HepG2 (cell line): ENCODE measurements around the gene PDPK1. TPM values are rescaled to one million over a fixed set of nuclear protein-coding genes. Genes with fewer than 3 reads are reported as not detected.

Source experiments
- EHMT2 ChIP-seq: fragments of 200-600 bp; sonication (generic); IDR thresholded peaks from 2 replicates; pipeline ENCODE4 v1.7.0; 2017; ENCODE audit warnings: antibody characterized with exemption, low read depth, low read length, borderline replicate concordance
- MBNL3 ChIP-seq: fragments of 250-450 bp; sonication (Bioruptor Pico); conservative IDR thresholded peaks from 2 replicates; pipeline ENCODE4 v1.8.0; 2022; ENCODE audit warnings: mild to moderate bottlenecking, inconsistent platforms
- NCOA1 ChIP-seq: sonication (generic); formaldehyde crosslinking; IDR thresholded peaks from 2 replicates; pipeline ENCODE4 v1.9.0; 2021; ENCODE audit warnings: missing genetic modification reagents
- NCOR1 ChIP-seq: fragments of 200-600 bp; sonication (generic); IDR thresholded peaks from 2 replicates; pipeline ENCODE4 v1.7.0; 2017; ENCODE audit warnings: antibody characterized with exemption, low read length, borderline replicate concordance
- RBM22 ChIP-seq: fragments of 200-400 bp; formaldehyde crosslinking; optimal IDR thresholded peaks from 2 replicates; pipeline ENCODE3; 2017; ENCODE audit warnings: mild to moderate bottlenecking, low read length, moderate library complexity
- SMAD1 ChIP-seq: sonication (generic); formaldehyde crosslinking; IDR thresholded peaks from 2 replicates; pipeline ENCODE4 v1.4.0; 2020; ENCODE audit warnings: missing genetic modification reagents, low read depth, mild to moderate bottlenecking, borderline replicate concordance
- ZBTB21 ChIP-seq: sonication (generic); formaldehyde crosslinking; IDR thresholded peaks from 2 replicates; pipeline ENCODE4 v1.4.0; 2020; ENCODE audit warnings: missing genetic modification reagents
- ZNF34 ChIP-seq: sonication (generic); formaldehyde crosslinking; IDR thresholded peaks from 2 replicates; pipeline ENCODE4 v1.4.0; 2020; ENCODE audit warnings: mild to moderate bottlenecking, missing genetic modification reagents, borderline replicate concordance
- ZNF446 ChIP-seq: sonication (generic); formaldehyde crosslinking; IDR thresholded peaks from 2 replicates; pipeline ENCODE4 v1.5.0; 2020; ENCODE audit warnings: mild to moderate bottlenecking, missing genetic modification reagents
- ZNF552 ChIP-seq: sonication (generic); formaldehyde crosslinking; IDR thresholded peaks from 2 replicates; pipeline ENCODE4 v1.9.0; 2022; ENCODE audit warnings: missing genetic modification reagents, mild to moderate bottlenecking, borderline replicate concordance
- ZNF562 ChIP-seq: sonication (generic); formaldehyde crosslinking; IDR thresholded peaks from 2 replicates; pipeline ENCODE4 v1.8.0; 2022; ENCODE audit warnings: missing genetic modification reagents, borderline replicate concordance
- ZNF747 ChIP-seq: sonication (generic); formaldehyde crosslinking; IDR thresholded peaks from 2 replicates; pipeline ENCODE4 v1.8.1; 2023; ENCODE audit warnings: missing genetic modification reagents, mild to moderate bottlenecking, borderline replicate concordance
- ZNF891 ChIP-seq: sonication (generic); formaldehyde crosslinking; IDR thresholded peaks from 2 replicates; pipeline ENCODE4 v1.5.0; 2020; ENCODE audit warnings: mild to moderate bottlenecking, missing genetic modification reagents
- ZSCAN9 ChIP-seq: IDR thresholded peaks from 2 replicates; pipeline ENCODE4 v1.6.1; 2016; ENCODE audit warnings: borderline replicate concordance
- polyA plus RNA-seq, 8 experiments: library from polyadenylated mRNA; depleted of rRNA in 3 of 8; stranded (reverse) in 7 of 8; unstranded in 1 of 8; fragments of >200 nt; fragmentation: Illumina TruSeq in 4 of 8; extraction: Trizol in 4 of 8; gene quantifications; 2 replicates each; pipeline versions ENCODE4 v1.2.1 to v1.2.3, GENCODE V29; 2011 to 2016; ENCODE audit warnings: low read depth in 4 of 8, missing spikeins in 1 of 8, mixed read lengths in 1 of 8; ENCODE audit not compliant: insufficient read depth in 1 of 8
- total RNA-seq, 5 experiments: library from RNA; depleted of rRNA; stranded (reverse); fragments of >200 nt; fragmentation: Illumina TruSeq; extraction: Trizol; gene quantifications; 2 replicates each; pipeline ENCODE4 v1.2.3, GENCODE V29; 2016; ENCODE audit warnings: low read depth in 1 of 5
- TF ChIP-seq, protein P1 (sequence below): sonication (generic); formaldehyde crosslinking; IDR thresholded peaks from 2 replicates; pipeline ENCODE4 v1.4.0; 2020; ENCODE audit warnings: missing genetic modification reagents, borderline replicate concordance
- TF ChIP-seq, protein P2 (sequence below): sonication (generic); formaldehyde crosslinking; IDR thresholded peaks from 2 replicates; pipeline ENCODE4 v1.8.0; 2022; ENCODE audit warnings: missing genetic modification reagents, mild to moderate bottlenecking, inconsistent platforms, borderline replicate concordance
- TF ChIP-seq, protein P3 (sequence below): sonication (generic); formaldehyde crosslinking; IDR thresholded peaks from 2 replicates; pipeline ENCODE4 v1.5.0; 2020; ENCODE audit warnings: mild to moderate bottlenecking, missing genetic modification reagents
- TF ChIP-seq, protein P4 (sequence below): sonication (generic); formaldehyde crosslinking; IDR thresholded peaks from 2 replicates; pipeline ENCODE4 v1.4.0; 2020; ENCODE audit warnings: missing genetic modification reagents, mild to moderate bottlenecking, borderline replicate concordance

PDPK1 gene
- total and polyA plus RNA-seq, 2 of the 13 experiments (the other 11 are each of a cell fraction or from before 2014, with no cell fraction given) = 59.6 to 129 TPM

DNA sequence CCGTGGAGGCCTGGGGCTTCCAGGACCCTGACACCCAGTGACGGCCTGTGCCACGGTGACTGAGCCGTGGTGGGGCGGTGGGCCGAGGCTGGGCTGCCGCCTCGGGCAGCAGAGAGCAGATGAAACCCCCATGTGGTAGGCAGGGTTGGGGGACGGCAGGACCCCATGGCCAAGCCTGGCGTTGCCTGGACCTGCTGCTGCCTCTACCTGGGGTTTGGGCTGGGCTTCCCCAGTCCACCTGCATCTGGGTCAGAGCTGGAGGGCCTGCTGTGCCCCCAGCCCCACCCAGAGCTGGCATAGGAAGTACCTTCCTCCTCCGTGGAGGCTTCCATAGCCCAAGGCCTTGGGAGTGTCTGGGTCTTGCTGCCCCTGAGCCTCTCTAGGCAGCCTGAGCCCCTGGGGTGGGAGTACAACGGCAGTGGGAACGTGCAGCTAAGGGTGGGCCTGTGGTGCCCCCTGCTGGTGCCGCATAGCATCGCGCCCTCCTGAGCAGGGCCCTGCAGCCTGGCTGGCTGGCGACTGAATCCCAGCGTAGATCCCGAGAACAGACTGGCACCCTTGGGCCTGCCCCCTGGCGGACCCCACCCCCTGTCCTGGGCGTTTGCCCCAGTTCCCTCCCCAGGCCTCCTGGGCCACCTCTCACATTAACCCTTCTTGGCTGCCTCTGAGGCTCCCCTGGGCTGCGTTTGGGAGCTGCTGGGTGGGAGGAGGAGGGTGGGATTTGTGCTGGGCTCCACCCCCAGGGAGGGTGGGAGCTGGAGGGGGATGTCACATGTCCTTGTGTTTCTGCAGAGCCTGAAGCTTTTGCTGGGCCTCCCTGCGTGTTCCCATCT is 36.7 kb upstream of the PDPK1 start (continued):
- TF ChIP-seq, protein P1, sequence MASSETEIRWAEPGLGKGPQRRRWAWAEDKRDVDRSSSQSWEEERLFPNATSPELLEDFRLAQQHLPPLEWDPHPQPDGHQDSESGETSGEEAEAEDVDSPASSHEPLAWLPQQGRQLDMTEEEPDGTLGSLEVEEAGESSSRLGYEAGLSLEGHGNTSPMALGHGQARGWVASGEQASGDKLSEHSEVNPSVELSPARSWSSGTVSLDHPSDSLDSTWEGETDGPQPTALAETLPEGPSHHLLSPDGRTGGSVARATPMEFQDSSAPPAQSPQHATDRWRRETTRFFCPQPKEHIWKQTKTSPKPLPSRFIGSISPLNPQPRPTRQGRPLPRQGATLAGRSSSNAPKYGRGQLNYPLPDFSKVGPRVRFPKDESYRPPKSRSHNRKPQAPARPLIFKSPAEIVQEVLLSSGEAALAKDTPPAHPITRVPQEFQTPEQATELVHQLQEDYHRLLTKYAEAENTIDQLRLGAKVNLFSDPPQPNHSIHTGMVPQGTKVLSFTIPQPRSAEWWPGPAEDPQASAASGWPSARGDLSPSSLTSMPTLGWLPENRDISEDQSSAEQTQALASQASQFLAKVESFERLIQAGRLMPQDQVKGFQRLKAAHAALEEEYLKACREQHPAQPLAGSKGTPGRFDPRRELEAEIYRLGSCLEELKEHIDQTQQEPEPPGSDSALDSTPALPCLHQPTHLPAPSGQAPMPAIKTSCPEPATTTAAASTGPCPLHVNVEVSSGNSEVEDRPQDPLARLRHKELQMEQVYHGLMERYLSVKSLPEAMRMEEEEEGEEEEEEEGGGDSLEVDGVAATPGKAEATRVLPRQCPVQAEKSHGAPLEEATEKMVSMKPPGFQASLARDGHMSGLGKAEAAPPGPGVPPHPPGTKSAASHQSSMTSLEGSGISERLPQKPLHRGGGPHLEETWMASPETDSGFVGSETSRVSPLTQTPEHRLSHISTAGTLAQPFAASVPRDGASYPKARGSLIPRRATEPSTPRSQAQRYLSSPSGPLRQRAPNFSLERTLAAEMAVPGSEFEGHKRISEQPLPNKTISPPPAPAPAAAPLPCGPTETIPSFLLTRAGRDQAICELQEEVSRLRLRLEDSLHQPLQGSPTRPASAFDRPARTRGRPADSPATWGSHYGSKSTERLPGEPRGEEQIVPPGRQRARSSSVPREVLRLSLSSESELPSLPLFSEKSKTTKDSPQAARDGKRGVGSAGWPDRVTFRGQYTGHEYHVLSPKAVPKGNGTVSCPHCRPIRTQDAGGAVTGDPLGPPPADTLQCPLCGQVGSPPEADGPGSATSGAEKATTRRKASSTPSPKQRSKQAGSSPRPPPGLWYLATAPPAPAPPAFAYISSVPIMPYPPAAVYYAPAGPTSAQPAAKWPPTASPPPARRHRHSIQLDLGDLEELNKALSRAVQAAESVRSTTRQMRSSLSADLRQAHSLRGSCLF (CRISPR knock-in tag) = no peak
- TF ChIP-seq EHMT2 (no peak), ZNF891 (no peak), ZNF34 (CRISPR knock-in tag) (no peak), ZNF446 (CRISPR knock-in tag) (no peak), ZNF747 (CRISPR knock-in tag) (no peak), RBM22 (no peak), ZNF562 (no peak), NCOA1 (CRISPR knock-in tag) (0 out of 2 replicates have a peak, but pooled peaks have one; percentile 55), SMAD1 (CRISPR knock-in tag) (0 out of 2 replicates have a peak, but pooled peaks have one; percentile 6), NCOR1 (no peak), ZBTB21 (CRISPR knock-in tag) (no peak), ZSCAN9 (no peak), MBNL3 (no peak), ZNF552 (0 out of 2 replicates have a peak, but pooled peaks have one; percentile 23)
- TF ChIP-seq, protein P2, sequence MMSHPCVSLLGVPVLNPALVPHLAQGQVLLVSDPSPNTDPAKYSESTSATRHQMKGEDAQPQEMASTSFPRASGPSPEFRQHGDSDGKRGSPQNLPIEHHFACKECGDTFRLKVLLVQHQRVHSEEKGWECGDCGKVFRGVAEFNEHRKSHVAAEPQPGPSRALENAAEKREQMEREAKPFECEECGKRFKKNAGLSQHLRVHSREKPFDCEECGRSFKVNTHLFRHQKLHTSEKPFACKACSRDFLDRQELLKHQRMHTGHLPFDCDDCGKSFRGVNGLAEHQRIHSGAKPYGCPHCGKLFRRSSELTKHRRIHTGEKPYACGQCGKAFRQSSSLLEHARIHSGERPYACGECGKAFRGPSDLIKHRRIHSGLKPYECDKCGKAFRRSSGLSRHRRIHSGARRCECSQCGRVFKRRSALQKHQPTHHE = no peak
- TF ChIP-seq, protein P3, sequence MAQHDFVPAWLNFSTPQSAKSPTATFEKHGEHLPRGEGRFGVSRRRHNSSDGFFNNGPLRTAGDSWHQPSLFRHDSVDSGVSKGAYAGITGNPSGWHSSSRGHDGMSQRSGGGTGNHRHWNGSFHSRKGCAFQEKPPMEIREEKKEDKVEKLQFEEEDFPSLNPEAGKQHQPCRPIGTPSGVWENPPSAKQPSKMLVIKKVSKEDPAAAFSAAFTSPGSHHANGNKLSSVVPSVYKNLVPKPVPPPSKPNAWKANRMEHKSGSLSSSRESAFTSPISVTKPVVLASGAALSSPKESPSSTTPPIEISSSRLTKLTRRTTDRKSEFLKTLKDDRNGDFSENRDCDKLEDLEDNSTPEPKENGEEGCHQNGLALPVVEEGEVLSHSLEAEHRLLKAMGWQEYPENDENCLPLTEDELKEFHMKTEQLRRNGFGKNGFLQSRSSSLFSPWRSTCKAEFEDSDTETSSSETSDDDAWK (CRISPR knock-in tag) = no peak
- TF ChIP-seq, protein P4, sequence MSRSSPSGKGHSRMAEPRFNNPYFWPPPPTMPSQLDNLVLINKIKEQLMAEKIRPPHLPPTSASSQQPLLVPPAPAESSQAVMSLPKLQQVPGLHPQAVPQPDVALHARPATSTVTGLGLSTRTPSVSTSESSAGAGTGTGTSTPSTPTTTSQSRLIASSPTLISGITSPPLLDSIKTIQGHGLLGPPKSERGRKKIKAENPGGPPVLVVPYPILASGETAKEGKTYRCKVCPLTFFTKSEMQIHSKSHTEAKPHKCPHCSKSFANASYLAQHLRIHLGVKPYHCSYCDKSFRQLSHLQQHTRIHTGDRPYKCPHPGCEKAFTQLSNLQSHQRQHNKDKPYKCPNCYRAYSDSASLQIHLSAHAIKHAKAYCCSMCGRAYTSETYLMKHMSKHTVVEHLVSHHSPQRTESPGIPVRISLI (CRISPR knock-in tag) = no peak
